Choroid plexus epithelial cell (primary cell): ENCODE results near the gene C7orf25.

Source experiments
- DNase-seq: peaks from one replicate; pipeline ENCODE4 v3.0.0-alpha.2; 2010; ENCODE audit warnings: low read depth
- H3K4me3 ChIP-seq: 2 replicates; pipeline ENCODE4 v1.5.1; 2011; ENCODE audit warnings: low read depth, mild to moderate bottlenecking, control low read depth, low read length, moderate library complexity
- CTCF ChIP-seq: conservative IDR thresholded peaks from 2 replicates; pipeline ENCODE4 v1.5.1; 2011; ENCODE audit warnings: low read depth, mild to moderate bottlenecking, control low read depth, inconsistent platforms, low read length, moderate library complexity

C7orf25 gene

GRCh38 chr7:42930889-42931288 lies 19.0 kb upstream of the C7orf25 start:
- no peak for TF ChIP-seq CTCF
- H3K4me3 ChIP-seq = peak overlapping the region; percentile 62
- DNase-seq = peak; percentile 37

GRCh38 chr7:42929449-42929848 lies 17.6 kb upstream of the C7orf25 start:
- no peak for DNase-seq
- TF ChIP-seq CTCF = no peak
- no peak overlapping the region for H3K4me3 ChIP-seq

GRCh38 chr7:42928754-42929153 lies 16.9 kb upstream of the C7orf25 start:
- no peak for DNase-seq
- H3K4me3 ChIP-seq = no peak overlapping the region
- TF ChIP-seq CTCF = no peak

GRCh38 chr7:42926204-42926603 lies 14.3 kb upstream of the C7orf25 start:
- no peak for DNase-seq
- no peak overlapping the region for H3K4me3 ChIP-seq
- TF ChIP-seq CTCF = no peak

- DNase-seq = no peak
- H3K4me3 ChIP-seq = no peak overlapping the region
- no peak for TF ChIP-seq CTCF
Measured at GRCh38 chr7:42925630-42926029, 13.8 kb upstream of the C7orf25 start.

GRCh38 chr7:42924223-42924838 lies 12.5 kb upstream of the C7orf25 start:
- no peak for TF ChIP-seq CTCF
- no peak for DNase-seq

GRCh38 chr7:42922017-42922753 lies 10.3 kb upstream of the C7orf25 start:
- TF ChIP-seq CTCF = no peak
- no peak for DNase-seq
- H3K4me3 ChIP-seq = no peak overlapping the region

More at GRCh38 chr7:42924223-42924838, 12.5 kb upstream of the C7orf25 start:
- H3K4me3 ChIP-seq = no peak overlapping the region
